Spleen (tissue), 11 donors: ENCODE results near the gene SH2D3C. TPM values are rescaled to one million over a fixed set of nuclear protein-coding genes. Genes with fewer than 3 reads are reported as not detected.
A peak's percentile ranks its signal among the peaks of the same experiment; 100 is the strongest.

Experiments used
- DNase-seq: peaks from one replicate; pipeline ENCODE4 v3.0.0-alpha.2; 2020
- H3K27ac ChIP-seq, 8 donors: fragments of 200-600 bp; sonication (generic) in 7 of 8; 1 replicate in 4 of 8; 2 replicates in 4 of 8; pipeline versions ENCODE4 v1.5.0 to v1.8.0; 2016 to 2021; ENCODE audit warnings: inconsistent platforms in 4 of 8, mild to moderate bottlenecking in 4 of 8, moderate library complexity in 1 of 8
- H3K27me3 ChIP-seq, 7 donors: fragments of 200-600 bp; sonication (generic) in 6 of 7; replicated peaks in 1 of 7; 1 replicate in 4 of 7; 2 replicates in 3 of 7; pipeline versions ENCODE4 v1.5.0 to v1.8.0; 2016 to 2021; ENCODE audit warnings: inconsistent platforms in 3 of 7, mild to moderate bottlenecking in 1 of 7
- H3K36me3 ChIP-seq, 6 donors: fragments of 200-600 bp; sonication (generic) in 5 of 6; 1 replicate in 4 of 6; 2 replicates in 2 of 6; pipeline versions ENCODE4 v1.5.0 to v1.8.0; 2016 to 2021; ENCODE audit warnings: inconsistent platforms in 2 of 6
- H3K4me1 ChIP-seq, 6 donors: fragments of 200-600 bp; sonication (generic) in 5 of 6; 1 replicate in 3 of 6; 2 replicates in 3 of 6; pipeline versions ENCODE4 v1.5.0 to v1.8.0; 2016 to 2021; ENCODE audit warnings: inconsistent platforms in 3 of 6
- H3K4me3 ChIP-seq, 8 donors: fragments of 200-600 bp; sonication (generic) in 7 of 8; 1 replicate in 4 of 8; 2 replicates in 4 of 8; pipeline versions ENCODE4 v1.5.0 to v1.8.0; 2016 to 2021; ENCODE audit warnings: inconsistent platforms in 4 of 8, mild to moderate bottlenecking in 4 of 8, moderate library complexity in 2 of 8
- H3K9me3 ChIP-seq, 8 donors: fragments of 200-600 bp; sonication (generic) in 7 of 8; 1 replicate in 4 of 8; 2 replicates in 4 of 8; pipeline versions ENCODE4 v1.5.0 to v1.8.0; 2016 to 2021; ENCODE audit warnings: inconsistent platforms in 4 of 8
- CTCF ChIP-seq, 11 experiments: fragments of 200-600 bp in 7 of 11; fragments of 450-650 bp in 4 of 11; sonication (generic) in 4 of 11; IDR thresholded peaks in 8 of 11; conservative IDR thresholded peaks in 3 of 11; 1 replicate in 7 of 11; 2 replicates in 4 of 11; pipeline versions ENCODE4 v1.4.0 to v1.8.0; 2016 to 2021; ENCODE audit warnings: antibody characterized with exemption in 11 of 11, inconsistent platforms in 4 of 11, mild to moderate bottlenecking in 1 of 11
- POLR2A ChIP-seq, 3 donors: fragments of 450-650 bp; IDR thresholded peaks; one replicate each; pipeline ENCODE4 v1.5.1; 2017; ENCODE audit warnings: antibody characterized with exemption in 3 of 3, mild to moderate bottlenecking in 1 of 3
- POLR2AphosphoS5 ChIP-seq, 3 donors: sonication (generic); formaldehyde crosslinking; IDR thresholded peaks; one replicate each; pipeline ENCODE4 v1.5.1; 2017; ENCODE audit warnings: antibody characterized with exemption in 3 of 3
- WGBS, 5 donors: extraction: QIAGEN DNeasy Blood & Tissue Kit in 3 of 5; methylation state at CpG; one replicate each; pipeline versions ENCODE4 v1.1.5 to v1.1.7; 2013 to 2018; 5-methylcytosine and 5-hydroxymethylcytosine counted together
- intact Hi-C: fragments of 100-400 bp; cut with DNase I; formaldehyde crosslinking; loops from one replicate; pipeline ENCODE4 v1.15.0; 2023; ENCODE audit warnings: low total_unique reads
- polyA plus RNA-seq, 3 donors: library from polyadenylated mRNA; stranded (reverse); fragments of 200-250 nt; gene quantifications; one replicate each; pipeline ENCODE4 v1.2.1, GENCODE V29; 2013
- total RNA-seq, 7 donors: library from RNA; depleted of rRNA in 3 of 7; stranded (reverse); fragments of >200 nt in 3 of 7; fragmentation: NEBNext Ultra II Directional in 4 of 7; extraction: Animal tissue kit (Norgen Biotek cat#: 25700) in 4 of 7; gene quantifications; one replicate each; pipeline versions ENCODE4 v1.1.0 to v1.2.1, GENCODE V29; 2016 to 2021
- donor health status: healthy with polysubstance abuse.
- donor health status: DM: no; HTN: no; CAD: no; lungs with moderate emphysema.
- donor health status: DM: no; HTN: no; CAD: no.
- donor health status: Bipolar disorder and iron deficiency.
- donor health status: healthy.
- donor health status: DM: no; HTN: no; CAD: no.
- donor health status: DM: yes; HTN: yes; CAD: no.

Gene SH2D3C
- total and polyA plus RNA-seq, 10 donors: 27.0 to 85.4 (median 50.9) TPM

GRCh38 chr9:127700594-127701255 is 77.7 kb downstream of the SH2D3C start:
- 79 to 94% (median 87%) methylated on average over 5 of the region's 5 CpGs for WGBS, 5 donors
- H3K27me3 ChIP-seq: no peaks in the 10 kb centered on the region
- no peaks in the 10 kb centered on the region for H3K36me3 ChIP-seq
- no peak overlapping the region for H3K4me3 ChIP-seq
- H3K4me1 ChIP-seq: peaks cover 3 to 24% (median 11%) of the 10 kb centered on the region in 6 donors
- TF ChIP-seq CTCF (IDR thresholded peaks at IDR 0.05 in 8 of 11, conservative IDR thresholded peaks at IDR 0.05 in 3 of 11) (no peak), POLR2AphosphoS5 (IDR thresholded peaks at IDR 0.05) (no peak), POLR2A (IDR thresholded peaks at IDR 0.05) (no peak)
- no peaks in the 10 kb centered on the region for H3K9me3 ChIP-seq
- no peak overlapping the region for H3K27ac ChIP-seq
- no peak for DNase-seq
- intact Hi-C loops: no loop called here

GRCh38 chr9:127700140-127700539 is 78.3 kb downstream of the SH2D3C start:
- intact Hi-C loops: no loop called here

GRCh38 chr9:127698985-127699670 is 79.3 kb downstream of the SH2D3C start:
- Histone ChIP-seq H3K4me3 (peak overlapping the region in 7 of 8 donors; percentile 6 to 61 (median 21)), H3K4me1 (peaks cover 3 to 24% (median 11%) of the 10 kb centered on the region in 6 donors), H3K9me3 (no peaks in the 10 kb centered on the region), H3K36me3 (no peaks in the 10 kb centered on the region), H3K27ac (peak overlapping the region; percentile 70 to 86 (median 84)), H3K27me3 (no peaks in the 10 kb centered on the region)
- 12 to 22% (median 14%) methylated on average over 27 to 41 of the region's 41 CpGs for WGBS, 5 donors
- intact Hi-C loops: no loop called here
- DNase-seq: peak; percentile 96
- TF ChIP-seq CTCF (IDR thresholded peaks at IDR 0.05 in 8 of 11, conservative IDR thresholded peaks at IDR 0.05 in 3 of 11) (peak in 8 of 11 experiments; percentile 17 to 62 (median 52)), POLR2AphosphoS5 (IDR thresholded peaks at IDR 0.05) (peak; percentile 88 to 92 (median 91)), POLR2A (IDR thresholded peaks at IDR 0.05) (no peak)

More at GRCh38 chr9:127700140-127700539, 78.3 kb downstream of the SH2D3C start:
- H3K4me3 ChIP-seq: no peak overlapping the region
- no peaks in the 10 kb centered on the region for H3K9me3 ChIP-seq
- 90 to 99% (median 98%) methylated on average over 2 of the region's 2 CpGs for WGBS, 5 donors
- peaks cover 3 to 24% (median 11%) of the 10 kb centered on the region in 6 donors for H3K4me1 ChIP-seq
- no peaks in the 10 kb centered on the region for H3K27me3 ChIP-seq
- DNase-seq: no peak
- no peak for TF ChIP-seq POLR2A (IDR thresholded peaks at IDR 0.05)
- TF ChIP-seq POLR2AphosphoS5 (IDR thresholded peaks at IDR 0.05): no peak
- no peak for TF ChIP-seq CTCF (IDR thresholded peaks at IDR 0.05 in 8 of 11, conservative IDR thresholded peaks at IDR 0.05 in 3 of 11)
- H3K27ac ChIP-seq: peak overlapping the region in 4 of 8 donors; percentile 82 to 86 (median 85)
- no peaks in the 10 kb centered on the region for H3K36me3 ChIP-seq

GRCh38 chr9:127698386-127698785 is 80.1 kb downstream of the SH2D3C start:
- Histone ChIP-seq H3K4me3 (no peak overlapping the region), H3K27me3 (no peaks in the 10 kb centered on the region), H3K27ac (peak overlapping the region in 5 of 8 donors; percentile 82 to 85 (median 84)), H3K4me1 (peaks cover 3 to 24% (median 11%) of the 10 kb centered on the region in 6 donors), H3K36me3 (no peaks in the 10 kb centered on the region), H3K9me3 (no peaks in the 10 kb centered on the region)
- WGBS, 5 donors: 77 to 89% (median 88%) methylated on average over 5 of the region's 5 CpGs
- intact Hi-C loops: no loop called here
- DNase-seq: no peak
- TF ChIP-seq POLR2AphosphoS5 (IDR thresholded peaks at IDR 0.05) (no peak), CTCF (IDR thresholded peaks at IDR 0.05 in 8 of 11, conservative IDR thresholded peaks at IDR 0.05 in 3 of 11) (no peak), POLR2A (IDR thresholded peaks at IDR 0.05) (no peak)
